ENCODE data around the gene KIF26B.

GRCh38 chr1:245503548-245503947, 348.8 kb downstream of the KIF26B start:
- TF ChIP-seq CTCF (conservative IDR thresholded peaks at IDR 0.05; ENCODE audit: low read length) (no peak), EZH2phosphoT487 (IDR thresholded peaks at IDR 0.05; ENCODE audit: borderline replicate concordance, low read depth, low read length) (no peak)

Data from OCI-LY7 (cell line).